Gastroesophageal sphincter (tissue), 3 donors: ENCODE results near the gene SLC4A5.

ENCODE experiments used
- CTCF ChIP-seq, 4 experiments: fragments of 200-600 bp in 2 of 4; fragments of 450-650 bp in 2 of 4; sonication (generic) in 1 of 4; IDR thresholded peaks; one replicate each; pipeline ENCODE4 v1.5.1; 2017 to 2019; ENCODE audit warnings: antibody characterized with exemption in 4 of 4, mild to moderate bottlenecking in 2 of 4, moderate library complexity in 2 of 4
- EP300 ChIP-seq: sonication (generic); formaldehyde crosslinking; IDR thresholded peaks from one replicate; pipeline ENCODE4 v1.6.1; 2017; ENCODE audit warnings: antibody characterized with exemption, mild to moderate bottlenecking
- POLR2AphosphoS5 ChIP-seq: sonication (generic); formaldehyde crosslinking; IDR thresholded peaks from one replicate; pipeline ENCODE4 v1.6.1; 2017; ENCODE audit warnings: antibody characterized with exemption

DNA sequence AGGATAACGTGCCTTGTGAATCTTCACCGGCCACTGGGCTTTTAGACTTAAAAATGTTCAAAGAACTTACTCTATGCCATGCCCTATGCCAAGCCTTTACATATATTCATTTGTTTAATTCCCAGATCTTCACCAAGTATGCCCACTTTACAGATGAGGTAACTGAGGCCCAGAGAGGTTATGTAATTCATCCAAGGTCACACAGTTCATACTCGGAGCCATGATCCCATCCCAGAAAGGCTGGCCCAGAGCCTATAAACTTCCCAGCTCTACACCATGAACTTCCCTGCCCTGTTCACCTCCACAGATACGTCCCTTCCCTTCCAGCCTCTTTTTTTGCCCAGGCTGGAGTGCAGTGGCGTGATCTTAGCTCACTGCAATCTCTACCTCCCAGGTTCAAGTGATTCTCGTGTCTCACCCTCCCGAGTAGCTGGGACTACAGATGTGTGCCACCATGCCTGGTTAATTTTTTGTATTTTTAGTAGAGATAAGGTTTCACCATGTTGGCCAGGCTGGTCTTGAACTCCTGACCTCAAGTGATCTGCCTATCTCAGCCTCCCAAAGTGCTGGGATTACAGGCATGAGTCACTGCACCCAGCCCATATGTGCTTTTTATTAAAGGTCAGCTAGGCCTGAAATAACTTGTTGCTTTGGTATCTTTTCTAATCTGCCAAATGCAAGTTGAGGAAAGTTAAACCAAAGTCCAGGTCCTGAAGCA lies 100.7 kb downstream of the SLC4A5 start:
- TF ChIP-seq CTCF (IDR thresholded peaks at IDR 0.05) (no peak), EP300 (no peak), POLR2AphosphoS5 (no peak)
